ENCODE data around the gene BEST3. TPM values are rescaled to one million over a fixed set of nuclear protein-coding genes. Genes with fewer than 3 reads are reported as not detected.

The BEST3 gene
- total and polyA plus RNA-seq, 2 experiments from 2014 or later, result 0.34 to 0.60 TPM

DNA sequence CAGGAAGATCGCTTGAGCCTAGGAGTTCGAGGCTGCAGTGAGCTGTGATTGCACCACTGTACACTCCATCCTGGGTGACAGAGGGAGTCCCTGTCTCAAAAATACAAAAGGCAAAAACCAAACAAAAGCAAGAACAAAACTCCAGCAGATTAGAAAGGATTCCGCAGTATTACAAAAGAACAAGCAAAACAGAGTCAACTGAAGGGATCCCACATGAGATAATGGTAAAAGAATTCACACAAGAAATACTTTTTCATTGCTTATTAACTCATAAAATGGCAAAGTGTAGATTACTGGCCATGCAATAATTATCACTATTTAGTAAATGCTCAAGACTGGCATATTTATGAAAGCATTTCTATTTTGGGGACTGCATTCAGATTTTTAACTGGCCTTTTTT, 35.4 kb downstream of the BEST3 start:
- TF ChIP-seq, protein P1, sequence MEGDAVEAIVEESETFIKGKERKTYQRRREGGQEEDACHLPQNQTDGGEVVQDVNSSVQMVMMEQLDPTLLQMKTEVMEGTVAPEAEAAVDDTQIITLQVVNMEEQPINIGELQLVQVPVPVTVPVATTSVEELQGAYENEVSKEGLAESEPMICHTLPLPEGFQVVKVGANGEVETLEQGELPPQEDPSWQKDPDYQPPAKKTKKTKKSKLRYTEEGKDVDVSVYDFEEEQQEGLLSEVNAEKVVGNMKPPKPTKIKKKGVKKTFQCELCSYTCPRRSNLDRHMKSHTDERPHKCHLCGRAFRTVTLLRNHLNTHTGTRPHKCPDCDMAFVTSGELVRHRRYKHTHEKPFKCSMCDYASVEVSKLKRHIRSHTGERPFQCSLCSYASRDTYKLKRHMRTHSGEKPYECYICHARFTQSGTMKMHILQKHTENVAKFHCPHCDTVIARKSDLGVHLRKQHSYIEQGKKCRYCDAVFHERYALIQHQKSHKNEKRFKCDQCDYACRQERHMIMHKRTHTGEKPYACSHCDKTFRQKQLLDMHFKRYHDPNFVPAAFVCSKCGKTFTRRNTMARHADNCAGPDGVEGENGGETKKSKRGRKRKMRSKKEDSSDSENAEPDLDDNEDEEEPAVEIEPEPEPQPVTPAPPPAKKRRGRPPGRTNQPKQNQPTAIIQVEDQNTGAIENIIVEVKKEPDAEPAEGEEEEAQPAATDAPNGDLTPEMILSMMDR (IDR thresholded peaks at IDR 0.05; ENCODE audit: poor library complexity), result no peak
- TF ChIP-seq EZH2 (IDR thresholded peaks at IDR 0.05; ENCODE audit: borderline replicate concordance), result no peak
- 87% methylated on average over 3 of the region's 3 CpGs for WGBS (ENCODE audit: low lambda C conversion rate, missing lambda C conversion rate)
- Histone ChIP-seq H2AFZ (no peak overlapping the region), H3K4me3 (no peak overlapping the region), H3K79me2 (no peaks in the 10 kb centered on the region), H3K27me3 (no peaks in the 10 kb centered on the region), H3K36me3 (replicated peaks; ENCODE audit: insufficient read depth, low read depth) (no peaks in the 10 kb centered on the region), H3K4me2 (no peak overlapping the region), H3K4me1 (ENCODE audit: insufficient read depth) (no peaks in the 10 kb centered on the region), H3K9me2 (replicated peaks; ENCODE audit: insufficient read depth) (no peaks in the 10 kb centered on the region), H3K9me3 (ENCODE audit: low read depth) (no peaks in the 10 kb centered on the region), H4K20me1 (ENCODE audit: insufficient read depth, poor library complexity, severe bottlenecking) (no peaks in the 10 kb centered on the region), H3K27ac (no peak overlapping the region)
- no peak for DNase-seq (ENCODE audit: low spot score)

DNA sequence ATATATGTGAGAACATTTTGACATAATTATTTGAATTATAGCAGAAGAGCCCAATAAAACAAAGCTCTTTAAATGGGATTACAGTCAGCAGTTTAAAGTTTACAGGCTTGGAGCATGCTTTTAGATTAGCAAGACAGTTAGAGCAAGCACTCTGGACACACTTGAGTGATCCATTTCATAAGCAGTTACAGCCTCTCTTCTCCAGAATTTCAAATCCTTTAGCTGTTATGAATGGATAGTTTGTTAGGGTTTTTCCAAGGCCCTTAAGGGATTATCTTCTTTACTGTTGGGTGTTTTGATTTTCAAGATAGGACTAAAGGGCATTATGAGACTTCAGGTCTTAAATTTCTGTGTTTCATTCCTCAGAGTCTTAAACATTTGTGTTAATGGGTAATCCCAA, 36.3 kb downstream of the BEST3 start:
- Histone ChIP-seq H3K36me3 (replicated peaks; ENCODE audit: insufficient read depth, low read depth) (no peaks in the 10 kb centered on the region), H3K9me2 (replicated peaks; ENCODE audit: insufficient read depth) (no peaks in the 10 kb centered on the region), H4K20me1 (ENCODE audit: insufficient read depth, poor library complexity, severe bottlenecking) (no peaks in the 10 kb centered on the region), H3K4me3 (no peak overlapping the region), H2AFZ (no peak overlapping the region), H3K79me2 (no peaks in the 10 kb centered on the region), H3K27me3 (no peaks in the 10 kb centered on the region), H3K9me3 (ENCODE audit: low read depth) (no peaks in the 10 kb centered on the region), H3K4me1 (ENCODE audit: insufficient read depth) (no peaks in the 10 kb centered on the region), H3K4me2 (no peak overlapping the region), H3K27ac (no peak overlapping the region)
- DNase-seq (ENCODE audit: low spot score), result no peak
- TF ChIP-seq EZH2phosphoT487 (IDR thresholded peaks at IDR 0.05; ENCODE audit: low read depth, severe bottlenecking, unreplicated experiment), result no peak
- TF ChIP-seq, protein P1 (IDR thresholded peaks at IDR 0.05; ENCODE audit: poor library complexity), result no peak
- TF ChIP-seq EZH2 (IDR thresholded peaks at IDR 0.05; ENCODE audit: borderline replicate concordance), result no peak

DNA sequence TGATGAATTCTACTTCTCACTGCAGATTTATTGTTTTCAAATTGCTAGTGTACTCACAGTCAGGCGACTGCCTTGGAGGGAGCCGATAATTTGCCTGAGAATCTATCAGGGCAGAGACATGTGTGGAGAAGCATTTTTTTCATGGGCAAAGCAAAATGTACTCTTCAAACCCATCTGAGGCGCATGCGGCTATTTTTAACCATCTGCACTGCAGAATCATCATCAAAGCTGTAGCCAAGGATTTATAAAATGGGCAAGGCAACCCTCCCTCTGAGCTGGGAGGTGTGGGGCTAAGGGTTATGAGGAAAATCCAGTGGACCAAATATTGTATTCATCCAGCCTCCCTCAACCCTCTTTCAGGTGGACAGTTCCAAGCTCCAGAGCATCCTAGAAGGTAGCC, 37.7 kb downstream of the BEST3 start:
- H3K27me3 ChIP-seq, result no peaks in the 10 kb centered on the region
- H3K36me3 ChIP-seq (replicated peaks; ENCODE audit: insufficient read depth, low read depth), result no peaks in the 10 kb centered on the region
- H3K79me2 ChIP-seq, result no peaks in the 10 kb centered on the region
- H3K4me1 ChIP-seq (ENCODE audit: insufficient read depth), result no peaks in the 10 kb centered on the region
- H3K4me3 ChIP-seq, result no peak overlapping the region
- TF ChIP-seq EZH2phosphoT487 (IDR thresholded peaks at IDR 0.05; ENCODE audit: low read depth, severe bottlenecking, unreplicated experiment) (no peak), EZH2 (IDR thresholded peaks at IDR 0.05; ENCODE audit: borderline replicate concordance) (no peak)
- TF ChIP-seq, protein P1 (IDR thresholded peaks at IDR 0.05; ENCODE audit: poor library complexity), result no peak
- no peak overlapping the region for H2AFZ ChIP-seq
- H3K4me2 ChIP-seq, result no peak overlapping the region
- 94% methylated on average over 4 of the region's 4 CpGs for WGBS (ENCODE audit: low lambda C conversion rate, missing lambda C conversion rate)
- no peaks in the 10 kb centered on the region for H3K9me2 ChIP-seq (replicated peaks; ENCODE audit: insufficient read depth)
- no peak overlapping the region for H3K27ac ChIP-seq
- no peaks in the 10 kb centered on the region for H4K20me1 ChIP-seq (ENCODE audit: insufficient read depth, poor library complexity, severe bottlenecking)
- no peak for DNase-seq (ENCODE audit: low spot score)
- H3K9me3 ChIP-seq (ENCODE audit: low read depth), result no peaks in the 10 kb centered on the region

Data from hepatocyte (in vitro differentiated cells).